OCI-LY1 (cell line): ENCODE measurements around the gene ACR.
"Not testable (repeated sequence)": the region's sequence is repeated elsewhere in the genome, so short reads cannot be mapped to it uniquely, and the experiment has no call there.

Experiments used
- CTCF ChIP-seq: fragments of 200-600 bp; sonication (generic), shearing (Covaris generic); IDR thresholded peaks from 2 replicates; pipeline ENCODE4 v1.5.1; 2017; ENCODE audit warnings: mild to moderate bottlenecking, antibody characterized with exemption, low read length, moderate library complexity, mixed read lengths
- EZH2 ChIP-seq: fragments of 200-600 bp; sonication (generic), shearing (Covaris generic); IDR thresholded peaks from 2 replicates; pipeline ENCODE4 v1.8.0; 2017; ENCODE audit warnings: borderline replicate concordance, mixed run types, mild to moderate bottlenecking, antibody characterized with exemption, low read length, moderate library complexity, mixed read lengths

GRCh38 chr22:50783033-50783879 is 45.3 kb downstream of the ACR start, which contains the start of gene RABL2B:
- not testable (repeated sequence) for TF ChIP-seq CTCF, EZH2
